ENCODE data around the gene ISM1.
A peak's percentile ranks its signal among the peaks of the same experiment; 100 is the strongest.

ISM1 gene

DNA sequence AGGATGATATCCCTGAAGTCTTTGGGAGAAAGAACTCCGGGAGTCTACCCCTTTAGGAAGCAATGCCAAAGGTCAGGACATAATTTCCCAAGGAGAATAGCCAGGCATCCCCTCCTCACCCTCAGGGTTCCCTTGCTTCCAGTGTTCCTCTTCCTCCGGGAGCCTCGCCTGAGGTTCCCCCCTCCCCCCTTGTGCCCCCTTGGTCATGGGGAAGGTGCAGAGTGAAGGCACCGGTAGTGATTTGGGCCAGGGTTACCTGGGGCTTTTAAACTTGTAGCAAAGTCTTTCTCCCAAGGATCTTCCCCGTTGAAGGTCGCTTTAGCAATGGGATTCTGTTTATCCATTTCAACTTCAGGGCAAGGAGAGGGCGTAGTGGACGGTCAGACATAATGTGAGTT, 1.2 kb downstream of the ISM1 start:
- H3K9me3 ChIP-seq (ENCODE audit: insufficient read depth, low read length) = peaks cover 7% of the 10 kb centered on the region
- TF ChIP-seq SUZ12 (IDR thresholded peaks at IDR 0.05; ENCODE audit: extremely low read depth, insufficient read depth, insufficient read length) (no peak), YY1 (IDR thresholded peaks at IDR 0.05; ENCODE audit: insufficient read depth, insufficient read length) (no peak), ZNF274 (IDR thresholded peaks at IDR 0.05; ENCODE audit: low read depth, low read length) (no peak)
- peak overlapping the region; percentile 54 for H3K4me3 ChIP-seq (ENCODE audit: insufficient read length, low read depth)
- DNase-seq (ENCODE audit: low read depth, low spot score) = no peak
- no peaks in the 10 kb centered on the region for H3K4me1 ChIP-seq (ENCODE audit: insufficient read depth, insufficient read length)
- H3K36me3 ChIP-seq (ENCODE audit: insufficient read depth, insufficient read length, low read length) = no peaks in the 10 kb centered on the region
- H3K27me3 ChIP-seq (ENCODE audit: insufficient read depth, insufficient read length) = peaks cover 63% of the 10 kb centered on the region
- H3K9ac ChIP-seq (ENCODE audit: insufficient read length, low read depth) = peak overlapping the region; percentile 32

DNA sequence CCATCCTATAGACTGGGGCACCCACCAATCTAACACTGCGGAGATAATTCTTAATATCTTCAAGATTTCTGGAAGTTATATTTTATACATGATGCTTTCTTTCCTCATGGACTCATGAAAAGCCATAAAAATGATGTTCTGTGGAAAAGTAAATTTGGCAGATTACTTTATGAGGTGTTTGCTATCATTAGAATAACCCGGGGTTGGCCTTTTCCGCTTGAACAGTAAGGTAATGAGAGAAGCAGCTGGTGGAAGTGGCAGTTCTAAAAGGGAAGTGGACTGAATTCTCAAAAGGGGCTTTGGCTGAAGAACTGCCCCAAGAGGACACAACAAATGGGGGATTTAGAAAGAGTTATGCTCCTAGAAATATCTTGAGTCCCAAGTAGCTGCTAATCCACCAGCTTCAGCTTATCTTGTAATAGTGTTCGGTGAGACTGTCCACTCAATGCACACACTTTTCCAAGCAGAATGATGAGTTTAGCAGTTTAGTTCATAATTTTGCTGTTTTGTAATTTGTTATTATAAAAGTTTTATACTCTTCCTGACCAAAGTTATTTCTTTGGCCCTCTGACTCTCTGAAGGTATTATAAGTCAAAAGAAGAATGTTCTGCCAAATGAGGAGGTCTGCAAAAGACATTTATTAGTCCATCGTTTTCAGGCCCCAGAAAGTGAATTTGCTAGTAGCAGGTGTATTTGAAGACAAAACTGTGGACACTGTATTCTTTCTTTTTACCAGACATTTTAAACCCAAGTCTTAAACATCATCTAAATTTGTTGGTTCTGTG, 2.9 kb downstream of the ISM1 start:
- H3K36me3 ChIP-seq (ENCODE audit: insufficient read depth, insufficient read length, low read length) = no peaks in the 10 kb centered on the region
- peaks cover 7% of the 10 kb centered on the region for H3K9me3 ChIP-seq (ENCODE audit: insufficient read depth, low read length)
- H3K9ac ChIP-seq (ENCODE audit: insufficient read length, low read depth) = no peak overlapping the region
- H3K4me1 ChIP-seq (ENCODE audit: insufficient read depth, insufficient read length) = no peaks in the 10 kb centered on the region
- TF ChIP-seq ZNF274 (IDR thresholded peaks at IDR 0.05; ENCODE audit: low read depth, low read length) = no peak
- no peak for TF ChIP-seq YY1 (IDR thresholded peaks at IDR 0.05; ENCODE audit: insufficient read depth, insufficient read length)
- no peak for TF ChIP-seq SUZ12 (IDR thresholded peaks at IDR 0.05; ENCODE audit: extremely low read depth, insufficient read depth, insufficient read length)
- no peak for DNase-seq (ENCODE audit: low read depth, low spot score)
- H3K27me3 ChIP-seq (ENCODE audit: insufficient read depth, insufficient read length) = peaks cover 47% of the 10 kb centered on the region
- H3K4me3 ChIP-seq (ENCODE audit: insufficient read length, low read depth) = no peak overlapping the region

DNA sequence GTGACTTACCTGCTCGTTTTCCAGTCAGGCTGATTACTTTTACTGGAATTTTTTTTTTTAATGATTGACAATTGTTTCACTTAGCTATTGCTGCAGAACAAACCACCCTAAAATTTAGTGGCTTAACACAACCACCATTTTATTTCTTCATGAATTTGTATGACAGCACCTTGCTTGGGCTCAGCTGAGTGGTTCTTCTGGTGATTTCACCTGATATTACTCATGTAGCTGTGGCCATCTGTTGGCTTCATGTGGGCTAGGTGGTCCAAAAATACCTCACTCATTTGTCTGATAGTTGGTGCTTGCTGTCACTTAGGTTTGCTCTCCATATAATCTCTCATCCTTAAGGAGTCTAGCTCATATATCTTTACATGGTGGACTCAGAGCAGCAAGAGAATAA, 5.3 kb downstream of the ISM1 start:
- no peak overlapping the region for H3K4me3 ChIP-seq (ENCODE audit: insufficient read length, low read depth)
- no peak for DNase-seq (ENCODE audit: low read depth, low spot score)
- H3K27me3 ChIP-seq (ENCODE audit: insufficient read depth, insufficient read length) = peaks cover 27% of the 10 kb centered on the region
- peaks cover 7% of the 10 kb centered on the region for H3K9me3 ChIP-seq (ENCODE audit: insufficient read depth, low read length)
- TF ChIP-seq YY1 (IDR thresholded peaks at IDR 0.05; ENCODE audit: insufficient read depth, insufficient read length) (no peak), SUZ12 (IDR thresholded peaks at IDR 0.05; ENCODE audit: extremely low read depth, insufficient read depth, insufficient read length) (no peak), ZNF274 (IDR thresholded peaks at IDR 0.05; ENCODE audit: low read depth, low read length) (no peak)
- no peak overlapping the region for H3K9ac ChIP-seq (ENCODE audit: insufficient read length, low read depth)
- H3K4me1 ChIP-seq (ENCODE audit: insufficient read depth, insufficient read length) = no peaks in the 10 kb centered on the region
- H3K36me3 ChIP-seq (ENCODE audit: insufficient read depth, insufficient read length, low read length) = no peaks in the 10 kb centered on the region

DNA sequence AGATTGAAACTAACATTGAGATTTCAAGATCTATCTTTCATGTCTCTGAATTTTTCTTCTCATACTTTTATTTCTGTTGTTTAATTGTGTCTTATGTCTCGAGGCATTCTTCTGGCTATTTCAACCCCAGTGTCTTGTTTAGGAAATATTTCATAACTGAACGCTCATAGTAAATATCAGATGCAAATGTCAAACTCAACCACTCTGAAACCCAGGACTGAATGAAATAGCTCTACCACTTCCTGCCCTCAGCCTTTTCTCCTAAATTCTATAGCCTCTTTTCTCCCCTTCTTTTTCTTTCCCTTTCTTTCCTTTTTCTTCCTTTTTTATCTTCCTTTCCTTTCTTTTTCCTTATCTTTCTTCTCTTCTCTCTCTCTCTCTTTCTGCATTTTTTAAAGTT, 7.7 kb downstream of the ISM1 start:
- Histone ChIP-seq H3K4me1 (ENCODE audit: insufficient read depth, insufficient read length) (no peaks in the 10 kb centered on the region), H3K9me3 (ENCODE audit: insufficient read depth, low read length) (peaks cover 7% of the 10 kb centered on the region), H3K9ac (ENCODE audit: insufficient read length, low read depth) (no peak overlapping the region), H3K36me3 (ENCODE audit: insufficient read depth, insufficient read length, low read length) (no peaks in the 10 kb centered on the region), H3K27me3 (ENCODE audit: insufficient read depth, insufficient read length) (peaks cover 7% of the 10 kb centered on the region), H3K4me3 (ENCODE audit: insufficient read length, low read depth) (no peak overlapping the region)
- no peak for DNase-seq (ENCODE audit: low read depth, low spot score)
- TF ChIP-seq ZNF274 (IDR thresholded peaks at IDR 0.05; ENCODE audit: low read depth, low read length) (no peak), SUZ12 (IDR thresholded peaks at IDR 0.05; ENCODE audit: extremely low read depth, insufficient read depth, insufficient read length) (no peak), YY1 (IDR thresholded peaks at IDR 0.05; ENCODE audit: insufficient read depth, insufficient read length) (no peak)

DNA sequence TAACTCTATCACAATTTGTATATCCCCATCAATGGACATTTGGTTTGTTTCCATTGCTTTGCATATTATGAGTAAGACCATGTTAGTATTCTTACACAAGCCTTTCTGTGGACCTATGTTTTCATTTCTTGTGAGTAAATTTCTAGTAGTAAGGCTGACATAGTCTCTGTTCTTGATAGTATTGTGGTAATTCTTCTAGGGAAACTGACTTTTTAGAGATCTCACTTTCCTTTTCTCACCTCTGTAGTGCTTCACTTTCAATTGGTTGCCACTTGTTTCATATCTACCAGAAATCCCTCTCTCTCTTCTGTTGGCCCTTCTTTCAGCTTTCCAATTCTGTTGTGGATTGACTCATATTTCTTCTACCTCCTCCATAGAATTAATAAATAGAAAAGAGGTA, 8.5 kb downstream of the ISM1 start:
- peaks cover 7% of the 10 kb centered on the region for H3K9me3 ChIP-seq (ENCODE audit: insufficient read depth, low read length)
- H3K36me3 ChIP-seq (ENCODE audit: insufficient read depth, insufficient read length, low read length) = no peaks in the 10 kb centered on the region
- H3K27me3 ChIP-seq (ENCODE audit: insufficient read depth, insufficient read length) = no peaks in the 10 kb centered on the region
- TF ChIP-seq YY1 (IDR thresholded peaks at IDR 0.05; ENCODE audit: insufficient read depth, insufficient read length) (no peak), SUZ12 (IDR thresholded peaks at IDR 0.05; ENCODE audit: extremely low read depth, insufficient read depth, insufficient read length) (no peak), ZNF274 (IDR thresholded peaks at IDR 0.05; ENCODE audit: low read depth, low read length) (no peak)
- no peak for DNase-seq (ENCODE audit: low read depth, low spot score)
- H3K9ac ChIP-seq (ENCODE audit: insufficient read length, low read depth) = no peak overlapping the region
- no peak overlapping the region for H3K4me3 ChIP-seq (ENCODE audit: insufficient read length, low read depth)
- H3K4me1 ChIP-seq (ENCODE audit: insufficient read depth, insufficient read length) = no peaks in the 10 kb centered on the region

DNA sequence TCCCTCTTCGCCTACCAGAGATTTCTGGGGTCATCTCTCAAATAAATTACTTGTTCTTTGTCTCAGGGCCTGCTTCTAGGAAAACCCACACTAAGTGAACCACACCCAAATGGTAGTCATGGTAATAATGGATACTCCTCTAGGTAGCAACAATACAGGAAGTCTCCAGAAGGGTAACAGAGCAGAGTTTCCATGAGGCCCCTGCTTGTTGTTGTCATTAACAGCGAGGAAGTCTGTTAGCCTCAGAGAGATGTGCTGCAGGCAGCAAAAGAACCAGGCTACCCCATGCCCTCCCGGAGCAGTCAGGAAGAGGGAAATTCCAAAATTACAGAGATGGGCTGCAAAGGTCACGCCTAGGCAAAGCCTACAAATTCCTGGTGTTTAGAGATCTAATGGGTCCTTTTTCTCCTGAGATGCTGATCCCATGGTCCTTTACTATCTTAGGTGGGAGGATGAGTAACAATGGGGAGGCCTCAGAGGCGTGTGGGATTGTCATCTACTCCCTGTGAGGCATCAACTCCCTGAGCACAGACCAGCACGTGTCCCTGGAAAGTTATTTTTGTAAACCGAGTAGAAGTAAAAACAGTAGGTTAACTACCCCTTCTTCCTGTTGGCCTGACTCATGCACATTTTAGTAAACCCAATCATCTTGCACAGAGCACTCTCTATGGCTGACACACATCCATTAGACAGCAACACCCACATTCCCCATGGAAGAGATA, 10.1 kb downstream of the ISM1 start:
- Histone ChIP-seq H3K9me3 (ENCODE audit: insufficient read depth, low read length) (peaks cover 5% of the 10 kb centered on the region), H3K4me3 (ENCODE audit: insufficient read length, low read depth) (no peak overlapping the region), H3K36me3 (ENCODE audit: insufficient read depth, insufficient read length, low read length) (no peaks in the 10 kb centered on the region), H3K4me1 (ENCODE audit: insufficient read depth, insufficient read length) (no peaks in the 10 kb centered on the region), H3K9ac (ENCODE audit: insufficient read length, low read depth) (no peak overlapping the region), H3K27me3 (ENCODE audit: insufficient read depth, insufficient read length) (no peaks in the 10 kb centered on the region)
- no peak for TF ChIP-seq YY1 (IDR thresholded peaks at IDR 0.05; ENCODE audit: insufficient read depth, insufficient read length)
- no peak for TF ChIP-seq SUZ12 (IDR thresholded peaks at IDR 0.05; ENCODE audit: extremely low read depth, insufficient read depth, insufficient read length)
- TF ChIP-seq ZNF274 (IDR thresholded peaks at IDR 0.05; ENCODE audit: low read depth, low read length) = no peak
- no peak for DNase-seq (ENCODE audit: low read depth, low spot score)

DNA sequence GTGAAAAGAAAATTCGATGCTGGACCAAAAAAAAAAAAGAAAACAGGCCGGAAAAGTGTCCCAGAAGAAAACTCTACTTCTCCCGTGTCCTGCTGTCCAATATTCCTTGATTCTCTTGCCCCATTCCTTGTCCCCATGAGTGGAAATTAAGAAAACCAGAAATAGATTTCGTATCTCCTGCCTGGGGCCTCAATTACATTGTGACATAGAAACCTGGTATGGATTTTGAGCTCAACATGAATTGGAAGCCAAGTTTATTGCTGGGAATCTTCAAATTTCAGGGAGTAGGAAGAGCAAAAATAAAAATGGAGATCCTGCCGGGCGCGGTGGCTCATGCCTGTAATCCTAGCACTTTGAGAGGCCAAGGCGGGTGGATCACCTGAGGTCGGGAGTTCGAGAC, 11.9 kb downstream of the ISM1 start:
- Histone ChIP-seq H3K36me3 (ENCODE audit: insufficient read depth, insufficient read length, low read length) (no peaks in the 10 kb centered on the region), H3K9me3 (ENCODE audit: insufficient read depth, low read length) (no peaks in the 10 kb centered on the region), H3K9ac (ENCODE audit: insufficient read length, low read depth) (no peak overlapping the region), H3K27me3 (ENCODE audit: insufficient read depth, insufficient read length) (no peaks in the 10 kb centered on the region), H3K4me3 (ENCODE audit: insufficient read length, low read depth) (no peak overlapping the region), H3K4me1 (ENCODE audit: insufficient read depth, insufficient read length) (no peaks in the 10 kb centered on the region)
- no peak for TF ChIP-seq ZNF274 (IDR thresholded peaks at IDR 0.05; ENCODE audit: low read depth, low read length)
- no peak for TF ChIP-seq SUZ12 (IDR thresholded peaks at IDR 0.05; ENCODE audit: extremely low read depth, insufficient read depth, insufficient read length)
- TF ChIP-seq YY1 (IDR thresholded peaks at IDR 0.05; ENCODE audit: insufficient read depth, insufficient read length) = no peak
- no peak for DNase-seq (ENCODE audit: low read depth, low spot score)
